GM21737 (cell line): ENCODE results near the gene DHX15.
"Not testable (repeated sequence)": the region's sequence is repeated elsewhere in the genome, so short reads cannot be mapped to it uniquely, and the experiment has no call there.

ENCODE experiments used
- ATAC-seq: cut with Tn5 transposase; IDR thresholded peaks from one replicate; pipeline ENCODE4 v1.9.1; 2021; ENCODE audit warnings: mild to moderate bottlenecking, moderate library complexity; ENCODE audit not compliant: unreplicated experiment

DHX15 gene

GRCh38 chr4:24550441-24551175 lies 33.7 kb downstream of the DHX15 start:
- ATAC-seq: no peak

- no peak for ATAC-seq
Measured at GRCh38 chr4:24547979-24548378, 36.4 kb downstream of the DHX15 start.

GRCh38 chr4:24544208-24544988 lies 40.0 kb downstream of the DHX15 start:
- no peak for ATAC-seq

- no peak for ATAC-seq
Measured at GRCh38 chr4:24537025-24537424, 47.3 kb downstream of the DHX15 start.

GRCh38 chr4:24535399-24535798 lies 49.0 kb downstream of the DHX15 start:
- ATAC-seq: no peak

GRCh38 chr4:24533364-24533763 lies 51.0 kb downstream of the DHX15 start:
- no peak for ATAC-seq

- peak; percentile 70 for ATAC-seq
Measured at GRCh38 chr4:24529555-24529954, 54.8 kb downstream of the DHX15 start.

GRCh38 chr4:24527371-24527770 lies 57.0 kb downstream of the DHX15 start:
- ATAC-seq: no peak

- no peak for ATAC-seq
Measured at GRCh38 chr4:24521544-24521943, 62.8 kb downstream of the DHX15 start.

- ATAC-seq: no peak
Measured at GRCh38 chr4:24519649-24520048, 64.7 kb downstream of the DHX15 start.

GRCh38 chr4:24517676-24518075 lies 66.7 kb downstream of the DHX15 start:
- no peak for ATAC-seq

- ATAC-seq: no peak
Measured at GRCh38 chr4:24516926-24517325, 67.4 kb downstream of the DHX15 start.

GRCh38 chr4:24515698-24516097 lies 68.7 kb downstream of the DHX15 start:
- ATAC-seq: no peak

- ATAC-seq: no peak
Measured at GRCh38 chr4:24514808-24515207, 69.5 kb downstream of the DHX15 start.

GRCh38 chr4:24513718-24514117 lies 70.6 kb downstream of the DHX15 start:
- ATAC-seq: no peak

GRCh38 chr4:24511371-24512063 lies 72.8 kb downstream of the DHX15 start:
- no peak for ATAC-seq

- ATAC-seq: no peak
Measured at GRCh38 chr4:24510091-24510490, 74.3 kb downstream of the DHX15 start.

- no peak for ATAC-seq
Measured at GRCh38 chr4:24508541-24508940, 75.8 kb downstream of the DHX15 start.

GRCh38 chr4:24507439-24507838 lies 76.9 kb downstream of the DHX15 start:
- no peak for ATAC-seq

GRCh38 chr4:24503090-24503489 lies 81.3 kb downstream of the DHX15 start:
- ATAC-seq: not testable (repeated sequence)

- ATAC-seq: no peak
Measured at GRCh38 chr4:24497221-24497620, 87.1 kb downstream of the DHX15 start.

GRCh38 chr4:24496597-24496996 lies 87.8 kb downstream of the DHX15 start:
- ATAC-seq: no peak
